A549 (cell line): Measurements from ENCODE around the gene LRRC1.

Experiments
- BCL3 ChIP-seq: fragments of >200 bp; sonication (Bioruptor Twin); formaldehyde crosslinking; IDR thresholded peaks from 3 replicates; pipeline ENCODE4 v1.6.1; 2016
- CTCF ChIP-seq: fragments of >200 bp; sonication (Bioruptor Twin); formaldehyde crosslinking; IDR thresholded peaks from 3 replicates; pipeline ENCODE4 v1.5.1; 2016
- EP300 ChIP-seq, 2 experiments: fragments of >200 bp; sonication (Bioruptor Twin); formaldehyde crosslinking; IDR thresholded peaks; 2 replicates in 1 of 2; 3 replicates in 1 of 2; pipeline ENCODE4 v1.6.1; 2016 to 2017
- MYC ChIP-seq: IDR thresholded peaks from 2 replicates; pipeline ENCODE4 v1.6.1; 2012; ENCODE audit warnings: mild to moderate bottlenecking, inconsistent platforms, low read length, improper control_type of control experiment, borderline replicate concordance
- PBX3 ChIP-seq: IDR thresholded peaks from 2 replicates; pipeline ENCODE4 v1.6.1; 2012
- POLR2A ChIP-seq: IDR thresholded peaks from 2 replicates; pipeline ENCODE4 v1.6.1; 2012; ENCODE audit warnings: mild to moderate bottlenecking, low read length
- RNF2 ChIP-seq: fragments of 200-600 bp; sonication (generic); IDR thresholded peaks from 2 replicates; pipeline ENCODE4 v1.6.1; 2016; ENCODE audit warnings: low read depth, mild to moderate bottlenecking, antibody characterized with exemption, moderate library complexity, borderline replicate concordance
- SMC3 ChIP-seq: fragments of >200 bp; sonication (Bioruptor Twin); formaldehyde crosslinking; IDR thresholded peaks from 3 replicates; pipeline ENCODE4 v1.6.1; 2018; ENCODE audit warnings: inconsistent platforms
- SREBF2 ChIP-seq: fragments of 450-650 bp; IDR thresholded peaks from 2 replicates; pipeline ENCODE4 v1.6.1; 2014; ENCODE audit warnings: mild to moderate bottlenecking, moderate library complexity
- TF ChIP-seq, protein P1 (sequence below): fragments of 450-650 bp; IDR thresholded peaks from 2 replicates; pipeline ENCODE4 v1.6.1; 2014; ENCODE audit warnings: antibody characterized with exemption
- TF ChIP-seq, protein P2 (sequence below): fragments of 200-600 bp; sonication (generic); IDR thresholded peaks from 2 replicates; pipeline ENCODE4 v1.6.1; 2016; ENCODE audit warnings: antibody characterized with exemption, mild to moderate bottlenecking, moderate library complexity

DNA sequence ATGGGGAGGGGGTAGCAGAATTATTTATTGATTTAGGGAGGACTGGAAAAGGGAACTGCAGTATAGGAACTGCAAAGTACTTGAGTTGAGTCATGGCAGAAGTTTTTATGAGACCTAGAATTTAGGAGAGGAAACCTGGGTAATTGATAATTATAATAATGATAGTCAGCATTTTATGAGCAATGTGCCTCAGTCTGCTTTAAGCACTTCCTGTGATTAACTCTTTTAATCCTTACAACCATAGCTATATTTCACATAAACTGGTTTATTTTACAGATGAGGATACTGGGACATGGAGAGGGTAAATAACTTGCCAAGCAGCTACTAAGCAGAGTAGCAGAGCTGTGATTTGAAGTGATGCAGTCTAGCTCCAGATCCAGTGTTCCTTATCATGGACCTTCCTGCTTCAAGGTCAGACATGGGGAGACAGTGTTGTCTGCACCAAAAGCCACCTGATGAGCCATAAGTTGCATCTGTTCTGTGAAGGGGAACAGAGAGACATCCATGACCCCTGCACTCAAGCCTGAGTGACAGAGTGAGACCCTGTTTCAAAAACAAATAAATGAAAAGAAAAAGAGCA lies 13.6 kb downstream of the LRRC1 start:
- TF ChIP-seq SMC3 (no peak), CTCF (no peak), RNF2 (no peak), PBX3 (no peak), EP300 (IDR thresholded peaks at IDR 0.05) (no peak), MYC (no peak), POLR2A (no peak), BCL3 (no peak), SREBF2 (no peak)
- TF ChIP-seq, protein P1, sequence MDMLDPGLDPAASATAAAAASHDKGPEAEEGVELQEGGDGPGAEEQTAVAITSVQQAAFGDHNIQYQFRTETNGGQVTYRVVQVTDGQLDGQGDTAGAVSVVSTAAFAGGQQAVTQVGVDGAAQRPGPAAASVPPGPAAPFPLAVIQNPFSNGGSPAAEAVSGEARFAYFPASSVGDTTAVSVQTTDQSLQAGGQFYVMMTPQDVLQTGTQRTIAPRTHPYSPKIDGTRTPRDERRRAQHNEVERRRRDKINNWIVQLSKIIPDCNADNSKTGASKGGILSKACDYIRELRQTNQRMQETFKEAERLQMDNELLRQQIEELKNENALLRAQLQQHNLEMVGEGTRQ, result no peak
- TF ChIP-seq, protein P2, sequence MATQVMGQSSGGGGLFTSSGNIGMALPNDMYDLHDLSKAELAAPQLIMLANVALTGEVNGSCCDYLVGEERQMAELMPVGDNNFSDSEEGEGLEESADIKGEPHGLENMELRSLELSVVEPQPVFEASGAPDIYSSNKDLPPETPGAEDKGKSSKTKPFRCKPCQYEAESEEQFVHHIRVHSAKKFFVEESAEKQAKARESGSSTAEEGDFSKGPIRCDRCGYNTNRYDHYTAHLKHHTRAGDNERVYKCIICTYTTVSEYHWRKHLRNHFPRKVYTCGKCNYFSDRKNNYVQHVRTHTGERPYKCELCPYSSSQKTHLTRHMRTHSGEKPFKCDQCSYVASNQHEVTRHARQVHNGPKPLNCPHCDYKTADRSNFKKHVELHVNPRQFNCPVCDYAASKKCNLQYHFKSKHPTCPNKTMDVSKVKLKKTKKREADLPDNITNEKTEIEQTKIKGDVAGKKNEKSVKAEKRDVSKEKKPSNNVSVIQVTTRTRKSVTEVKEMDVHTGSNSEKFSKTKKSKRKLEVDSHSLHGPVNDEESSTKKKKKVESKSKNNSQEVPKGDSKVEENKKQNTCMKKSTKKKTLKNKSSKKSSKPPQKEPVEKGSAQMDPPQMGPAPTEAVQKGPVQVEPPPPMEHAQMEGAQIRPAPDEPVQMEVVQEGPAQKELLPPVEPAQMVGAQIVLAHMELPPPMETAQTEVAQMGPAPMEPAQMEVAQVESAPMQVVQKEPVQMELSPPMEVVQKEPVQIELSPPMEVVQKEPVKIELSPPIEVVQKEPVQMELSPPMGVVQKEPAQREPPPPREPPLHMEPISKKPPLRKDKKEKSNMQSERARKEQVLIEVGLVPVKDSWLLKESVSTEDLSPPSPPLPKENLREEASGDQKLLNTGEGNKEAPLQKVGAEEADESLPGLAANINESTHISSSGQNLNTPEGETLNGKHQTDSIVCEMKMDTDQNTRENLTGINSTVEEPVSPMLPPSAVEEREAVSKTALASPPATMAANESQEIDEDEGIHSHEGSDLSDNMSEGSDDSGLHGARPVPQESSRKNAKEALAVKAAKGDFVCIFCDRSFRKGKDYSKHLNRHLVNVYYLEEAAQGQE, result no peak
